Mesendoderm (in vitro differentiated cells): ENCODE data around the gene TLE6.
A peak's percentile ranks its signal among the peaks of the same experiment; 100 is the strongest.

Experiments used
- DNase-seq: peaks from one replicate; pipeline ENCODE4 v3.0.0; 2013
- H2AK5ac ChIP-seq: 2 replicates; pipeline ENCODE4 v1.6.1; 2013; ENCODE audit warnings: low read length, inconsistent platforms
- H2BK120ac ChIP-seq: 2 replicates; pipeline ENCODE4 v1.6.1; 2013; ENCODE audit warnings: low read depth, mild to moderate bottlenecking, low read length, moderate library complexity, mixed read lengths
- H2BK15ac ChIP-seq: replicated peaks from 2 replicates; pipeline ENCODE4 v1.6.1; 2013; ENCODE audit warnings: low read depth, mild to moderate bottlenecking, moderate library complexity
- H2BK5ac ChIP-seq: 2 replicates; pipeline ENCODE4 v1.6.1; 2013; ENCODE audit warnings: low read length, inconsistent platforms
- H3K18ac ChIP-seq: 2 replicates; pipeline ENCODE4 v1.6.1; 2013; ENCODE audit warnings: mild to moderate bottlenecking, low read length, mixed read lengths
- H3K23ac ChIP-seq: one replicate; pipeline ENCODE4 v1.6.1; 2013; ENCODE audit warnings: low read length
- H3K27ac ChIP-seq: 2 replicates; pipeline ENCODE4 v1.5.1; 2013; ENCODE audit warnings: low read depth, mild to moderate bottlenecking, inconsistent platforms, low read length, moderate library complexity
- H3K27me3 ChIP-seq: 2 replicates; pipeline ENCODE4 v1.6.1; 2013; ENCODE audit warnings: low read length, control low read depth, mild to moderate bottlenecking, inconsistent platforms; ENCODE audit not compliant: insufficient read depth, poor library complexity
- H3K36me3 ChIP-seq: 2 replicates; pipeline ENCODE4 v1.6.1; 2013; ENCODE audit warnings: low read length, inconsistent platforms; ENCODE audit not compliant: control insufficient read depth, insufficient read depth
- H3K4ac ChIP-seq: one replicate; pipeline ENCODE4 v1.6.1; 2013; ENCODE audit warnings: low read depth, mild to moderate bottlenecking, low read length, moderate library complexity
- H3K4me1 ChIP-seq: 2 replicates; pipeline ENCODE4 v1.6.1; 2013; ENCODE audit warnings: low read depth, low read length, inconsistent platforms; ENCODE audit not compliant: control insufficient read depth
- H3K4me2 ChIP-seq: 2 replicates; pipeline ENCODE4 v1.6.1; 2013; ENCODE audit warnings: low read length
- H3K4me3 ChIP-seq: 2 replicates; pipeline ENCODE4 v1.5.1; 2013; ENCODE audit warnings: mild to moderate bottlenecking, low read length
- H3K56ac ChIP-seq: one replicate; pipeline ENCODE4 v1.6.1; 2013; ENCODE audit warnings: low read length
- H3K79me1 ChIP-seq: 2 replicates; pipeline ENCODE4 v1.6.1; 2013; ENCODE audit warnings: low read length, inconsistent platforms
- H3K79me2 ChIP-seq: 2 replicates; pipeline ENCODE4 v1.6.1; 2013; ENCODE audit warnings: mild to moderate bottlenecking, low read length; ENCODE audit not compliant: control insufficient read depth, insufficient read depth
- H3K9ac ChIP-seq: 2 replicates; pipeline ENCODE4 v1.6.1; 2013; ENCODE audit warnings: low read length, inconsistent platforms
- H4K5ac ChIP-seq: one replicate; pipeline ENCODE4 v1.6.1; 2013; ENCODE audit warnings: low read length
- H4K8ac ChIP-seq: one replicate; pipeline ENCODE4 v1.6.1; 2013; ENCODE audit warnings: low read depth, mild to moderate bottlenecking, control low read depth, low read length, moderate library complexity
- WGBS: extraction: QIAGEN DNeasy Blood & Tissue Kit; methylation state at CpG from one replicate; pipeline ENCODE4 v1.1.7; 2013; ENCODE audit warnings: low lambda C conversion rate, missing lambda C conversion rate; ENCODE audit not compliant: insufficient coverage; ENCODE audit errors: extremely low coverage; 5-methylcytosine and 5-hydroxymethylcytosine counted together

TLE6 gene

DNA sequence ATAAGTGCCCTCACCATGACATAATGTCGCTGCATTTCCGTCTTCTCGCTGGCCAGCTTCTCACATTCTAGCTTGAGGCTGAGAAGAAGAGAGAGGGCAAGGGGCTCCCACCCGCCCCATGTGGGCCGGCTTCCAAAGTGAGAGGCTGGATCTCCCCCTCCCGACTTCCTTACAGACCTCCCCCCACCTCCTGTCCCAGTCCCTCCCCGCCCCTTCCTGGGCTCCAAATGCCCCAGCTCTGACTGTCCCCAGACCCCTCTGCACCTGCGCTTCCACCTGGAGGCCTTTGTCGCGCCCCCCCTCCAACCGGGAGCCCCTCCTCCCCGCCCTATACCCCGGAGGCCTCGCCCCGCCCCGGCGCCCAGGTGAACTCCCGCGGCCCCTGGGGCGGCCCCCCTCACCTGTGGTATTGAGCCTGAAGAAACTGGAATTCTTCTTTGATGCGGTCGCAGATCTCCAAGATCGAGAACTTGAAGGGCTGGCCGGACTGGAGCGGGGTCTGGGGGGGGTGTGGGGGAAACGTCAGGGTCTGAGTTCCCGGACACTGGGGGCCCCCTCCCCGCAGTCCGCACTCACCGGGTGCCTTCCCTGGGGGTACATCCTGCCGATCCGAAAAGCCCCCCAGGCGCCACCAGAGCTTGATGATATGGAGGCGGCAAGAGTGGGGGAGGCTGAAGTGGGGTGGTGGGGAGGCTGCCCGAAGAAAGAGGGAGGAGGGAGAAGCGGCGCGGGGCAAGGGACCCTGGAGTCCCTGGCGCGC is 51.1 kb downstream of the TLE6 start:
- Histone ChIP-seq H3K23ac (no peak overlapping the region), H3K36me3 (no peaks in the 10 kb centered on the region), H3K56ac (peak overlapping the region; percentile 42), H3K79me1 (no peaks in the 10 kb centered on the region), H4K8ac (no peak overlapping the region), H2BK120ac (peak overlapping the region; percentile 30), H2BK5ac (no peak overlapping the region), H3K27ac (no peak overlapping the region), H3K79me2 (no peaks in the 10 kb centered on the region), H3K27me3 (peaks cover 11% of the 10 kb centered on the region), H3K4ac (peak overlapping the region; percentile 18), H3K9ac (peak overlapping the region; percentile 36), H2AK5ac (no peak overlapping the region), H2BK15ac (no peak overlapping the region), H3K4me1 (peaks cover 7% of the 10 kb centered on the region), H3K4me3 (no peak overlapping the region), H3K18ac (peak overlapping the region; percentile 88), H4K5ac (no peak overlapping the region), H3K4me2 (peak overlapping the region; percentile 42)
- peak; percentile 61 for DNase-seq
- WGBS: no CpG with 5 or more reads among the region's 40 CpGs

DNA sequence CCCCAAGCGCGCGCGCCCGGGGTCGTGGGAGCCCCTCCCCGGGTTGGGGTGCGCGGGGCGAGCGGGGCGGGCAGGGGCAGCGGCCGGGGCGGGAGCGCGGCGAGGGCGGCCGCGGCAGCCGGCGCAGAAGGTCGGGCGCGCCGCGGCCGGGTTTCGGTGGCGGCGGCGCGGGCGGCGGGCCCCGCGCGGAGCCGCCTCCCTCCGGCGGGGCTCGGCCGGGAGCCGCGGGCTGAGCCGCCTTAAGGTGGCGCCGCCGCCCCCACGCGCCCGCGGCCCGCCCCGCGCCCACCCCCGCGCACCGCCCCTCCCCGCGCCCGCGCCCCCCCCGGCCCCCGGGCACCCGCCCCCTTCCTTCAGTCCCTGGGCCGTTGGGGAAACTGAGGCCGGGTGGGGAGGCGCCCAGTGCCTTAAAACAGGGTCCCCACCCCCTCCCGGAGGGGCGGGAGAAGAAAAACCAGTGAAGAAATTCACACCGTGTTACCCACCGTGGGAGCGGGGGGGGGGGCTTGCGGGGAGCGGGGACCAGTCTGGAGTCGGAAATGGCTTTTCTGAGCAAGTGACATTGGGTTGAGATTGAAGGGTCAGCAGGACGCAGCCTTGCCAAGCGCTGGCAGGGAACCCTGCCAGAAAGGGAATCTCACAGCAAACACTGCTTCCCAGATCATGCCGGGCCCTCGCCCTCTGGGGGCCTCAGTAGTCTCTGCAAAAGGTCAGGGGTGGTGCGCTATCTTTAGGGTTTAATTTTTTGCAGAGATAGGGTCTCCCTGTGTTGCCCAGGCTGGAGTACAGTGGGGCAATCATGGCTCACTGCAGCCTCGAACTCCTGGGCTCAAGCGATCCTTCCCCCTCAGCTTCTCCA is 51.9 kb downstream of the TLE6 start, which contains the start of gene TLE2:
TLE2 (minus strand) TSS at position 216 of the 859 bp plus-strand sequence. CDS start 376 bp downstream, outside the sequence.
- H2BK15ac ChIP-seq: no peak within 1 kb of the TSS
- peak within 1 kb of the TSS; percentile 18 for H3K4ac ChIP-seq
- H4K5ac ChIP-seq: no peak within 1 kb of the TSS
- WGBS: no CpG with 5 or more reads among the region's 85 CpGs
- no peak for DNase-seq
- H2BK5ac ChIP-seq: no peak within 1 kb of the TSS
- H3K27me3 ChIP-seq: peaks cover 11% of the 10 kb centered on the region
- no peaks in the 10 kb centered on the region for H3K79me2 ChIP-seq
- no peak within 1 kb of the TSS for H3K27ac ChIP-seq
- H3K23ac ChIP-seq: no peak within 1 kb of the TSS
- H3K56ac ChIP-seq: peak within 1 kb of the TSS; percentile 42
- H3K4me1 ChIP-seq: peaks cover 10% of the 10 kb centered on the region
- H3K9ac ChIP-seq: peak within 1 kb of the TSS; percentile 36
- peak within 1 kb of the TSS; percentile 30 for H2BK120ac ChIP-seq
- H4K8ac ChIP-seq: no peak within 1 kb of the TSS
- no peak within 1 kb of the TSS for H2AK5ac ChIP-seq
- H3K4me2 ChIP-seq: peak within 1 kb of the TSS; percentile 42
- H3K18ac ChIP-seq: peak within 1 kb of the TSS; percentile 88
- H3K79me1 ChIP-seq: no peaks in the 10 kb centered on the region
- H3K36me3 ChIP-seq: no peaks in the 10 kb centered on the region
- H3K4me3 ChIP-seq: no peak within 1 kb of the TSS

DNA sequence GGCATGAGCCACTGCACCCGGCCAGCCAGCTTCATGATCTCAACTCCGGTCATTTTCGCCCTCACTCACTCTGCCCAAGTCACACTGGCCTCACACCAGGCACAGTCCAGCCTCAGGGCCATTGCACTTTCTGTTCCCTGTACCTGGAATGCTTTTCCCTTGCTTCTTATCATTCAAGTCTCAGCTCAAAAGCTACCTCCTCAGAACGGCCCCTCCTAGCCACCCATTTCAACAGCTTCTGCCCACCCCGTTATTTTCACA is 54.2 kb downstream of the TLE6 start:
- Histone ChIP-seq H3K4me3 (no peak overlapping the region), H3K18ac (no peak overlapping the region), H3K79me1 (no peaks in the 10 kb centered on the region), H4K5ac (no peak overlapping the region), H2BK120ac (no peak overlapping the region), H2BK5ac (no peak overlapping the region), H3K27me3 (peaks cover 11% of the 10 kb centered on the region), H3K36me3 (no peaks in the 10 kb centered on the region), H3K4ac (no peak overlapping the region), H3K79me2 (no peaks in the 10 kb centered on the region), H3K4me1 (peaks cover 13% of the 10 kb centered on the region), H2AK5ac (no peak overlapping the region), H3K56ac (no peak overlapping the region), H4K8ac (no peak overlapping the region), H3K27ac (no peak overlapping the region), H3K4me2 (no peak overlapping the region), H2BK15ac (no peak overlapping the region), H3K23ac (no peak overlapping the region), H3K9ac (no peak overlapping the region)
- no CpG with 5 or more reads among the region's 5 CpGs for WGBS
- no peak for DNase-seq

DNA sequence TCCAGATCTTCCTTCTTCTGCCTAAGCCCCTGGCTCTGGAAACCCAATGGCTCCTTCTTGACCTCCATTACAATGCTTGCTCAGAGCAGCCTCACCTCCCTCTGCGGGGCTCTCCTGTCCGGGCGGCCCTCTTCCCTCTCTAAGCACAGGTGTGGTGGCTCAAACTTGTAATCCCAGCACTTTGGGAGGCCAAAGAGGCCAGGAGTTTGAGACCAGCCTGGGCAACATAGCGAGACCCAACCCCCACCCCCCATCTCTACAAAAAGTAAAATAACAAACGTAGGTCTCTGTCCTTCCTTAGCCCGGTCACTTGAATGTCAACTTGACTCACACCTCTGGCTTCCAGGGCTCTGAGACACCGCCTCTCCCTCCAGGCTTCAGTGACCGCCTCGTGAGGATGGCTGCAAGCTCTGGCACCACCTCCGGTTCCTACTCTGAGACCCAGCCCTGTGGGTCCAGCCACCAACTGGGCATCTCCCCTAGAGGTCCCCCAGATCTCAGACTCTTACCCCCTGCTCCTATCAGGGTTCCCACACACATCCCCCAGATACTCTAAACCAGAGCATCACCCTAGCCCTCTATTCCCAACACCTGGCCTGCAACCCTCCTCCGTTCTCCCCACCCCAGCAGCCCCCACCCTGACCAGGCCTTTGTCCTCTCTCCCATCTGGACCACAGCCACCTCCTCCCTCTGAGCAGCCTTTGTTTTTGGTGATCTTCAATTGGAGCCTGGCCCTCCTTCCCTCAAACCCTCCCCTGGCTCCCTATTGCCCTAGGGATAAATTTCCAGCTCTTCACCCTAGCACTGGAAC is 56.4 kb downstream of the TLE6 start:
- Histone ChIP-seq H3K79me1 (no peaks in the 10 kb centered on the region), H3K27me3 (peaks cover 7% of the 10 kb centered on the region), H3K27ac (no peak overlapping the region), H3K4me1 (peaks cover 14% of the 10 kb centered on the region), H3K4ac (no peak overlapping the region), H3K18ac (no peak overlapping the region), H3K23ac (no peak overlapping the region), H2BK5ac (no peak overlapping the region), H3K36me3 (no peaks in the 10 kb centered on the region), H3K79me2 (no peaks in the 10 kb centered on the region), H3K4me3 (no peak overlapping the region), H4K8ac (no peak overlapping the region), H2AK5ac (peak overlapping the region; percentile 38), H4K5ac (no peak overlapping the region), H2BK15ac (no peak overlapping the region), H3K4me2 (no peak overlapping the region), H3K56ac (peak overlapping the region; percentile 31), H3K9ac (no peak overlapping the region), H2BK120ac (no peak overlapping the region)
- no CpG with 5 or more reads among the region's 11 CpGs for WGBS
- no peak for DNase-seq

DNA sequence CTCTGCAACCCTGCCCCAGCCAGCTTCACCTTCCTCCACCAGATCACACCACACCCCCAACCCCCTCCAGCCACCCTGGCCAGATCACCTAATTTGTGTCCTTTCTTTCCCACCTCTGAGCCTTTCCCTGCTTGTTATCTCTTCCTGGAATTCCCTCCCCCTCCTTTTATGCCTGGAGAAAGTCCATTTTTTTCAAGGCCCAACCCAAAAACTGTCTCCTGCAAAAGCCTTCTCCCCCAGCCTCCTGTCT is 57.0 kb downstream of the TLE6 start:
- Histone ChIP-seq H4K8ac (no peak overlapping the region), H2BK120ac (no peak overlapping the region), H3K56ac (peak overlapping the region; percentile 87), H3K36me3 (no peaks in the 10 kb centered on the region), H2BK5ac (no peak overlapping the region), H3K27ac (no peak overlapping the region), H3K4ac (no peak overlapping the region), H3K4me2 (no peak overlapping the region), H3K79me1 (no peaks in the 10 kb centered on the region), H3K9ac (peak overlapping the region; percentile 75), H3K27me3 (peaks cover 7% of the 10 kb centered on the region), H3K4me1 (peaks cover 14% of the 10 kb centered on the region), H2AK5ac (no peak overlapping the region), H2BK15ac (no peak overlapping the region), H3K23ac (no peak overlapping the region), H3K79me2 (no peaks in the 10 kb centered on the region), H3K4me3 (no peak overlapping the region), H4K5ac (no peak overlapping the region), H3K18ac (no peak overlapping the region)
- peak; percentile 78 for DNase-seq
